Breast epithelium (tissue), 3 donors: ENCODE results near the gene MPZL2.

Source experiments
- POLR2A ChIP-seq: fragments of 450-650 bp; IDR thresholded peaks from one replicate; pipeline ENCODE4 v1.6.1; 2016; ENCODE audit warnings: antibody characterized with exemption, mild to moderate bottlenecking, moderate library complexity
- POLR2AphosphoS5 ChIP-seq, 3 donors: sonication (generic); formaldehyde crosslinking; IDR thresholded peaks; one replicate each; pipeline ENCODE4 v1.6.1; 2017; ENCODE audit warnings: antibody characterized with exemption in 3 of 3
- TF ChIP-seq, protein P1 (sequence below), 3 donors: fragments of 450-650 bp; IDR thresholded peaks; one replicate each; pipeline ENCODE4 v1.5.1; 2016 to 2017; ENCODE audit warnings: antibody characterized with exemption in 3 of 3, mild to moderate bottlenecking in 3 of 3, moderate library complexity in 3 of 3

GRCh38 chr11:118263695-118264568 lies at the start of gene MPZL2:
- TF ChIP-seq, protein P1, sequence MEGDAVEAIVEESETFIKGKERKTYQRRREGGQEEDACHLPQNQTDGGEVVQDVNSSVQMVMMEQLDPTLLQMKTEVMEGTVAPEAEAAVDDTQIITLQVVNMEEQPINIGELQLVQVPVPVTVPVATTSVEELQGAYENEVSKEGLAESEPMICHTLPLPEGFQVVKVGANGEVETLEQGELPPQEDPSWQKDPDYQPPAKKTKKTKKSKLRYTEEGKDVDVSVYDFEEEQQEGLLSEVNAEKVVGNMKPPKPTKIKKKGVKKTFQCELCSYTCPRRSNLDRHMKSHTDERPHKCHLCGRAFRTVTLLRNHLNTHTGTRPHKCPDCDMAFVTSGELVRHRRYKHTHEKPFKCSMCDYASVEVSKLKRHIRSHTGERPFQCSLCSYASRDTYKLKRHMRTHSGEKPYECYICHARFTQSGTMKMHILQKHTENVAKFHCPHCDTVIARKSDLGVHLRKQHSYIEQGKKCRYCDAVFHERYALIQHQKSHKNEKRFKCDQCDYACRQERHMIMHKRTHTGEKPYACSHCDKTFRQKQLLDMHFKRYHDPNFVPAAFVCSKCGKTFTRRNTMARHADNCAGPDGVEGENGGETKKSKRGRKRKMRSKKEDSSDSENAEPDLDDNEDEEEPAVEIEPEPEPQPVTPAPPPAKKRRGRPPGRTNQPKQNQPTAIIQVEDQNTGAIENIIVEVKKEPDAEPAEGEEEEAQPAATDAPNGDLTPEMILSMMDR (IDR thresholded peaks at IDR 0.05) = no peak
- peak; percentile 45 for TF ChIP-seq POLR2A
- peak in 1 of 3 donors; percentile 45 for TF ChIP-seq POLR2AphosphoS5 (IDR thresholded peaks at IDR 0.05)
